Stimulated activated CD8-positive, alpha-beta memory T cell treated with anti-CD3 and anti-CD28 coated beads, Interleukin-7, amount 100 ng/mL, for 1 hour (primary cell): ENCODE results near the gene STAMBPL1.
"Not testable (repeated sequence)": the region's sequence is repeated elsewhere in the genome, so short reads cannot be mapped to it uniquely, and the experiment has no call there.

Source experiments
- DNase-seq, 2 donors: peaks; one replicate each; pipeline ENCODE4 v3.0.0-alpha.2; 2020; ENCODE audit warnings: low read depth in 2 of 2

The STAMBPL1 gene

GRCh38 chr10:88920986-88921593 is 41.0 kb downstream of the STAMBPL1 start:
- DNase-seq = no peak

GRCh38 chr10:88922041-88922440 is 42.0 kb downstream of the STAMBPL1 start:
- no peak for DNase-seq

GRCh38 chr10:88923520-88923919 is 43.5 kb downstream of the STAMBPL1 start:
- DNase-seq = no peak

- DNase-seq = no peak
Observed at GRCh38 chr10:88926566-88927415, 46.7 kb downstream of the STAMBPL1 start.

GRCh38 chr10:88927416-88927690 is 47.3 kb downstream of the STAMBPL1 start:
- DNase-seq = no peak

GRCh38 chr10:88928254-88928653 is 48.2 kb downstream of the STAMBPL1 start:
- DNase-seq = no peak

GRCh38 chr10:88931548-88931947 is 51.5 kb downstream of the STAMBPL1 start:
- DNase-seq = no peak

GRCh38 chr10:88932029-88932428 is 52.0 kb downstream of the STAMBPL1 start:
- not testable (repeated sequence) for DNase-seq

- no peak for DNase-seq
Observed at GRCh38 chr10:88932539-88933256, 52.7 kb downstream of the STAMBPL1 start.

GRCh38 chr10:88933564-88933963 is 53.5 kb downstream of the STAMBPL1 start:
- no peak for DNase-seq

GRCh38 chr10:88934900-88935672 is 55.0 kb downstream of the STAMBPL1 start:
- DNase-seq = peak; percentile 25 to 50

- DNase-seq = no peak
Observed at GRCh38 chr10:88936656-88937055, 56.6 kb downstream of the STAMBPL1 start.

- DNase-seq = no peak
Observed at GRCh38 chr10:88938039-88938438, 58.0 kb downstream of the STAMBPL1 start.

GRCh38 chr10:88938938-88939337 is 58.9 kb downstream of the STAMBPL1 start:
- DNase-seq = no peak

- no peak for DNase-seq
Observed at GRCh38 chr10:88941026-88941425, 61.0 kb downstream of the STAMBPL1 start.

- DNase-seq = no peak
Observed at GRCh38 chr10:88943778-88944177, 63.7 kb downstream of the STAMBPL1 start.

- no peak for DNase-seq
Observed at GRCh38 chr10:88944813-88945212, 64.8 kb downstream of the STAMBPL1 start.

GRCh38 chr10:88946200-88946599 is 66.2 kb downstream of the STAMBPL1 start:
- no peak for DNase-seq

- DNase-seq = no peak
Observed at GRCh38 chr10:88946965-88947590, 67.0 kb downstream of the STAMBPL1 start.

GRCh38 chr10:88949051-88949450 is 69.0 kb downstream of the STAMBPL1 start:
- DNase-seq = no peak
